NCI-H1436 (cell line): ENCODE results near the gene SEPTIN5.
"Not testable (repeated sequence)": the region's sequence is repeated elsewhere in the genome, so short reads cannot be mapped to it uniquely, and the experiment has no call there.

Experiments used
- DNase-seq: peaks from one replicate; lab custom pipeline; 2025; lab: John Stamatoyannopoulos, UW

The SEPTIN5 gene

GRCh38 chr22:19680911-19681862, 33.1 kb upstream of the SEPTIN5 start:
- no peak for DNase-seq

- DNase-seq, result no peak
These were observed 32.4 kb upstream of the SEPTIN5 start for GRCh38 chr22:19681863-19682245.

- DNase-seq, result no peak
These were observed 27.4 kb upstream of the SEPTIN5 start for GRCh38 chr22:19686946-19687345.

DNA sequence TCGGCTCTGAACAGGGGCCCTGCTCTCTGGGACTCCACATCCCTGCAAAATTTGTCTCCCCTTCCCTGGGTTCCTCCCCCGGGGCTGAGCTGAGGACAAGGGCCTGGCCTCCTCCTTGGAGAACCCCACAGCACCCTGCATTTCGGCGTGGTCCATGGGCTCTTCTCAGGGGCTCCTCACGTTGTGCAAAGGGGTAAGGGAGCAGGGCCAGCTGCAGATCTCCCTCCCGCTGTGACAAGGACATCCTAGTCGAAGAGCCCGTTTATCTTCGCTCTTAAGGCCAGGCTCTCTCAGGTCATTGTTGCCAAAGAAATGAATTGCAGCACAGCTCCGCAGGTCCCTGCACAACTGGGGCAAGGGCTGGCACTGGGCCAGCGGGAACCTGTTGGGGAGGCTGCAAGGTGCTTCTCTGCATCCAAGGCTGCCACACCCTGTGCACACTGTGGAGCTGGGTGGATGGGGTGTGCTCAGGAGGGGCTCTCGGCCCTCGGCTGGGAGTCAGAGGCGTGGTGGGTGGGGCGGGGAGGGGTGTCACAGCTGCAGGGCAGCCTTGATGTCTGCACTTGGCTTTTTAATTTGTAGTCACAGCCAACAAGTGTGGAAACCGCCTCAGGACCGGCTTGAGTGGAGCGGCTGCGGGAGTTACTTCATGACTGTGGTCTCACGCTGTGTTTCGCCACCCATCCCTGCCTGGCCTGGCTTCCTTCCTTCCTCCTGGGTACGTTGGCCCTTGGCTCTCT, 26.6 kb upstream of the SEPTIN5 start:
- DNase-seq, result no peak

DNA sequence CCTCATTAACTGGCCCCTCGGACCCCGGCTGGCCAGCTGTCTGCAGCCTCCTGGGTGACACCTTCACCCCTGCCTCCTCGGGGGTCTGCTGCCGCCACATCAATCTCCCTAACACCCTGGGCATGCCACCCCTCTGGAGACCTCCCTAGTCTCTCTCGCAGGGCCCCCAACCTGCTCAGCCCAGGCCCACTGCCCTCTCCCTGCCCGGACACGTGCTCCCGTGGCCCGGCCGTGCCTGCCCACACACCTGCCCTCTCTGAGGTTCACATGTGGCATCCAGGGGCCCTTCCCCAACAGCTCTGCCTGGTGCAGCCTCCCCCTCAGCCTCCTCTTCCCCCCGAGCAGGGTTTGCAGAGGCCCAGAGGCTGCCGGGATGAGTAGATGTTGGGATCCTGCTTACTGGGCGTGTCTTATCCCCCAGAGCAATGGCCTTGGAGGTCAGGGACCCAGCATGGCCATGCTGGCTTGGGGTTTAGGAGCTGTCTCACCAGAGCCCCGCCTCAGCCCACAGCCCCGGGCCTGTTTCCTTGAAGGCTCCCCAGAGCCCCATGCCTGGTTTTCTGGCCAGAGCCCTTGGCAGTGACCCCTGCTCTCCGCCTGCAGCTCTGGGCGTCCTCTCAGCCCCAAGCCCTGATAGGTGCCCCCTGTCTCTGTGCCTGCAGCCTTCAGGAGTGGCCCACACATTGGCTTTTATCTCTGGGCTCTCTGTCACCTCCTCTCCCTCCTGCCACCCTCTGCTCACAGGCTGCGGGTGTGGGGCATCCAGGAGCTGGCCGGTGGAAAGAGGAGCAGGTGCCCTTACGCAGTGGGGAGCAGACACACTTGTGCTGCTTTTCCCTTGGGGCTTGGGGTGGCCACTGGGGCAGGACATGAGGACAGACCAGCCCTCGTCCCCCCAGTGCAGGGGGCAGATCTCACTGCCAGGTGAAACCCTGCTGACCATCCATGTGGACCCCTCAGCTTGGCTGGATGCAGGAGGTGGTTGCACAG, 25.7 kb upstream of the SEPTIN5 start:
- no peak for DNase-seq

- DNase-seq, result no peak
These were observed 24.9 kb upstream of the SEPTIN5 start for GRCh38 chr22:19689408-19689807.

GRCh38 chr22:19691007-19691720, 23.1 kb upstream of the SEPTIN5 start:
- DNase-seq, result no peak

GRCh38 chr22:19691721-19692341, 22.5 kb upstream of the SEPTIN5 start:
- no peak for DNase-seq

DNA sequence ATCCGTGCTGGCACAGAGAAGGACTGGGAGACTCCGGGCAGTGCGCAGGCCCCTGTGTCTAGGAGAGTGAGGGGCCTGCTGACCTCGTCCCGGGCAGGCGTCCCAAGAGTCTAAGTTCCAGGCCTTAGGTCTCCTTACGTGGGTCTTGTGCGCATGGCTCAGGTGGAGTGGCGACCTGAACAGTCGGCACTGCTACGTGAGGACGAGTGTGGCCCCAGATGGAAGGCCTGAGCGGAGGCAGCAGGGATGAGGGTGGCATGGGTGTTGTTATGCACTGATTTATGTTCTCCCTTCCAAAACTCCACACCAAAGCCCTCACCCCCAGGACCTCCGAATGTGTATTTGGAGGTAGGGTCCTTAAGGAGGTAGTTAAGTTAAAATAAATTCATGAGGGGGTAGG, 20.7 kb upstream of the SEPTIN5 start:
- no peak for DNase-seq

DNA sequence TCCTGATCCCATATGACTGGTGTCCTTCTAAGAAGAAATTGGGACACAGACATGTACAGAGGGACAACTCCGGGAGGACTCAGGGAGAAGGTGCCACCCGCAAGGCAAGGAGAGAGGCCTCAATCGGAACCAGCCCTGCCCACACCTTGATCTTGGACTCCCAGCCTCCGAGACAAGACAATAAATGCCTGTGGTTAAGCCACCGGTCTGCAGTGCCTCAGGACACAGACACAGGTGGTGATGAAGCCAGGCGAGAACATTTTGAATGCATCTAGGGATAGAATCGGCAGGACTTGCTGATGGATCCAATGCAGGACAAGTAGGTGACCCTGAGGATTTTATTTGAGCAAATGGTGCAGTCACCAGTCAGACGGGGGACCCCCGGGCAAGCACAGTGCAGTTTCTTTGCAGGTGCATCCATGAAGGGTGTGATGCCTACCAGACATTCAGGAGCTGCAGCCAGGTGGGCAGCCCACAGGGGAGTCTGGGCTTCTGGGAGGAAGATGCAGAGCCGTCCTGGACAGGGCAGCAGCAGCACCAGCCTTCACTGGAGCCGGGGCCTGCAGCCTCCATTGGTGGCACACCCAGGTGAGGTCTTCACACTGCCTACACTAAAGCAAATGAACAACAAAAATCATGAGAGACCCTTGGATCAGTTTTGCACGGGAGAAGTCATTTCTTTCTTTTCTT, 20.2 kb upstream of the SEPTIN5 start:
- no peak for DNase-seq

- no peak for DNase-seq
These were observed 19.6 kb upstream of the SEPTIN5 start for GRCh38 chr22:19694696-19695095.

DNA sequence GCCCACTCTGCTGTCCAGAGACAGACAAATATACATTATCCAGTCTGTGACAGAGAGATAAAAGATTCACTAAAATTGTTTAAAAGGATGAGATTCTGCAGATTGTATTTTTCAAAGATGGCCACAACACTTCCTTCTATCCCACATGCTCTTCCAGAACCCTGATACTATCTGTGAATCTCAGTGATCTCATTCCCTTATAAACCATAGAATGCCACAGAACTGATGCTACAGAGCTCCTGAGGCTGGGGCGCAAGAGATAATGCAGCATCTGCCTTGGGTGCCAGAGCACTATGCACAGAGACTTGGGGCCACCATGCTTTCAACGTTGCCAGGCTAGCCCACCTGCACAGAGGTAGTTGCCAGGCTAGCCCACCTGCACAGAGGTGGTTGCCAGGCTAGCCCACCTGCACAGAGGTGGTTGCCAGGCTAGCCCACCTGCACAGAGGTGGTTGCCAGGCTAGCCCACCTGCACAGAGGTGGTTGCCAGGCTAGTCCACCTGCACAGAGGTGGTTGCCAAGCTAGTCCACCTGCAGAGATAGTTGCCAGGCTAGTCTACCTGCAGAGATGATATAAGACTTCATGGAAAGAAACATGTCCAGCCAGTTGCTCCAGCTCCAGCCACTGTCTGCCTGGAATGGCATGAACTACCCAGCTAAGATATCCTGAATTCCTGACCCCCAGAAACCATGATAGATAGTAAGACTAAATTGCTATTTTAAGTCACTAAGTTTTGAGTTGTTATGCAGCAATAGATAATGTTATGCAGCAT, 17.6 kb upstream of the SEPTIN5 start:
- DNase-seq, result no peak

GRCh38 chr22:19697871-19698270, 16.4 kb upstream of the SEPTIN5 start:
- DNase-seq, result not testable (repeated sequence)

- DNase-seq, result no peak
These were observed 13.4 kb upstream of the SEPTIN5 start for GRCh38 chr22:19700790-19701419.

GRCh38 chr22:19701420-19702145, 12.7 kb upstream of the SEPTIN5 start:
- DNase-seq, result no peak

DNA sequence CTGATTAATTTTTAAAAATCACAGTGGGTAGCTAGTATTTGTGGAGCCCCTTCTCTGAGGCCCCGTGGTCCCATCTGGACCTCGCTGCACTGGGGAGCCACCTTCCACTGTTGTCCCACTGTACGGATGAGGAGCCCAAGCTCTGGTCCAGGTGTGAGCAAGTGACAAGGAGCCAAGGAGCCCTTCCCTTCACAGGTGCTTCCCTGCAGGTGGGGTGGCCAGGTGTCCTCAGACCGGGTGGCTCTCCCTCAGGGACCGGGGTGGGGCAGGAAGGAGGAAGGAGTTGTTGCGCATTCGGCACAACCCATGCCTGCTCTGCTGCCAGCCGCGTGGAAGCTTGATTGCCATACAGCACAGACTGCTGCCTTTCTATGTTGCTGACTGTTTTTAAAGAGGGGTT, 10.4 kb upstream of the SEPTIN5 start:
- no peak for DNase-seq

- no peak for DNase-seq
These were observed 9.8 kb upstream of the SEPTIN5 start for GRCh38 chr22:19704355-19705015.
